ENCODE measurements around the gene MAP3K14. TPM values are rescaled to one million over a fixed set of nuclear protein-coding genes. Genes with fewer than 3 reads are reported as not detected.

The MAP3K14 gene
- 1 to 10 TPM; 6.5 to 9.9 TPM for total RNA-seq

DNA sequence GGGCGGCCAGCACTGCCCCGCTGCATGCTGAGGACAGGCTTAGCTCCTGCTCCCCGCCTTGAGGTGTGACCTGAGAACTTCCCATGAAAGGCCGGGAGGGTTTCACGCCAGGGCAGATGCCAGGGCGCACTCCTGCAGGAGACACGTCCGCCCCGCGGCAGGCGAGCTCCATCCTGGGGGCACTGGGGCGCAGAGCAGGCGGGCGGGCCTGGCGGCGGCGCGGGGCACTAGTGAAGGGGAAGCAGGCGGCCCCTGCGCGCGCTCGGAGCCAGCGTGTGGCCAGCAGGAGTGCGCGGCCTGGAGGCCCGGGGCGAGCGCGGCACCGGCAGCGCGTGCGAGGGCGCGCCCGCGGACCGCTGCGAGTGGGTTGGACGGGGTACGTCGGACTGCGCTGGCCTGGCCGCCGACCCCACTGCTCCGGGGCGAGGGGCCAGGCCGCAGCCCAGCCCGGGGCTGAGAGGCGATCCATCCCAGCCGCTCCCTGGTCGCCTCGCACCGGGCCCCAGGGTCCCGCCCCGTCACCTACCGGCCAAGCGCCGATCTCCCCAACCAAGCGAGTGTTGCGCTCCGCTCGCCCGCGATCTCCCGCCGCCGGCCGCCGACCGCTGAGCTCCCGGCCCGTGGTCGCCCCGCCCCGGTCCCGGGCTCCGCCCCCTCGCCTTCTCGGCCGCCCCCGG is at the start of gene MAP3K14:
MAP3K14 (minus strand) TSS at position 587 of the 677 bp plus-strand sequence. CDS start 26,275 bp downstream, outside the sequence.
- H3K27ac ChIP-seq: peak within 1 kb of the TSS; percentile 95 to 99 (median 97)
- H3K9me3 ChIP-seq: no peaks in the 10 kb centered on the region
- 0% methylated on average over 4 to 62 of the region's 83 CpGs for WGBS, 2 donors
- peak; percentile 82 to 98 (median 89) for TF ChIP-seq POLR2A (IDR thresholded peaks at IDR 0.05)
- TF ChIP-seq, protein P1, sequence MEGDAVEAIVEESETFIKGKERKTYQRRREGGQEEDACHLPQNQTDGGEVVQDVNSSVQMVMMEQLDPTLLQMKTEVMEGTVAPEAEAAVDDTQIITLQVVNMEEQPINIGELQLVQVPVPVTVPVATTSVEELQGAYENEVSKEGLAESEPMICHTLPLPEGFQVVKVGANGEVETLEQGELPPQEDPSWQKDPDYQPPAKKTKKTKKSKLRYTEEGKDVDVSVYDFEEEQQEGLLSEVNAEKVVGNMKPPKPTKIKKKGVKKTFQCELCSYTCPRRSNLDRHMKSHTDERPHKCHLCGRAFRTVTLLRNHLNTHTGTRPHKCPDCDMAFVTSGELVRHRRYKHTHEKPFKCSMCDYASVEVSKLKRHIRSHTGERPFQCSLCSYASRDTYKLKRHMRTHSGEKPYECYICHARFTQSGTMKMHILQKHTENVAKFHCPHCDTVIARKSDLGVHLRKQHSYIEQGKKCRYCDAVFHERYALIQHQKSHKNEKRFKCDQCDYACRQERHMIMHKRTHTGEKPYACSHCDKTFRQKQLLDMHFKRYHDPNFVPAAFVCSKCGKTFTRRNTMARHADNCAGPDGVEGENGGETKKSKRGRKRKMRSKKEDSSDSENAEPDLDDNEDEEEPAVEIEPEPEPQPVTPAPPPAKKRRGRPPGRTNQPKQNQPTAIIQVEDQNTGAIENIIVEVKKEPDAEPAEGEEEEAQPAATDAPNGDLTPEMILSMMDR (IDR thresholded peaks at IDR 0.05): peak in 2 of 7 experiments; percentile 30 to 32
- ATAC-seq: peak; percentile 36
- peaks cover 48% of the 10 kb centered on the region for H3K4me1 ChIP-seq
- H3K4me3 ChIP-seq: peak within 1 kb of the TSS; percentile 62 to 66
- no peaks in the 10 kb centered on the region for H3K36me3 ChIP-seq (replicated peaks in 1 of 2; ENCODE audit: insufficient read depth in 1 of 2, low read depth in 2 of 2)
- H3K27me3 ChIP-seq: no peaks in the 10 kb centered on the region
- peak; percentile 70 to 79 (median 76) for DNase-seq
- intact Hi-C loops (cut with DNase I): no loop called here

DNA sequence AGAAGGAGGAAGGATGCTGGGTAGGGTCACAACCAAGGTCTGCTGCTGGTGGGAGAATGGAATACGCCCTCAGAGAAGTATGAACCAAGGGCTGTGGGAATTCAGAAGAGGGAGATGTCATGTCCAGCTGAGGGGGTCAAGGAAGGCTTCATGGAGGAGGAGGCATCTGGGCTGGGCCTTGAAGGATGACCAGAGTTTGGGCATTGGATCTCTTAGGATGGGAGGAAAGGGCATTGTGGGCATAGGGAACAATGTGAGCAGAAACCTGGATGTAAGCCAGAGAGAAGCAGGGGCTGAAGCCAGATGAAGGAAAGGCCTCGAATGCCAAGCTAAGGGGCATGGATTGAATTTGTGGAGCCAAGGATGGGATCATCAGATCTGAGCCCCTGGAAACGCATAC is 49.2 kb upstream of the MAP3K14 start:
- Histone ChIP-seq H3K36me3 (replicated peaks in 1 of 2; ENCODE audit: insufficient read depth in 1 of 2, low read depth in 2 of 2) (no peaks in the 10 kb centered on the region), H3K27me3 (no peaks in the 10 kb centered on the region), H3K4me3 (no peak overlapping the region), H3K27ac (no peak overlapping the region), H3K9me3 (no peaks in the 10 kb centered on the region), H3K4me1 (peaks cover 1% of the 10 kb centered on the region)
- WGBS, 2 donors: 61 to 87% methylated on average over 3 of the region's 3 CpGs
- no peak for DNase-seq
- TF ChIP-seq, protein P1 (IDR thresholded peaks at IDR 0.05): no peak
- TF ChIP-seq POLR2A (IDR thresholded peaks at IDR 0.05): no peak
- ATAC-seq: no peak
- intact Hi-C loops (cut with DNase I): no loop called here

DNA sequence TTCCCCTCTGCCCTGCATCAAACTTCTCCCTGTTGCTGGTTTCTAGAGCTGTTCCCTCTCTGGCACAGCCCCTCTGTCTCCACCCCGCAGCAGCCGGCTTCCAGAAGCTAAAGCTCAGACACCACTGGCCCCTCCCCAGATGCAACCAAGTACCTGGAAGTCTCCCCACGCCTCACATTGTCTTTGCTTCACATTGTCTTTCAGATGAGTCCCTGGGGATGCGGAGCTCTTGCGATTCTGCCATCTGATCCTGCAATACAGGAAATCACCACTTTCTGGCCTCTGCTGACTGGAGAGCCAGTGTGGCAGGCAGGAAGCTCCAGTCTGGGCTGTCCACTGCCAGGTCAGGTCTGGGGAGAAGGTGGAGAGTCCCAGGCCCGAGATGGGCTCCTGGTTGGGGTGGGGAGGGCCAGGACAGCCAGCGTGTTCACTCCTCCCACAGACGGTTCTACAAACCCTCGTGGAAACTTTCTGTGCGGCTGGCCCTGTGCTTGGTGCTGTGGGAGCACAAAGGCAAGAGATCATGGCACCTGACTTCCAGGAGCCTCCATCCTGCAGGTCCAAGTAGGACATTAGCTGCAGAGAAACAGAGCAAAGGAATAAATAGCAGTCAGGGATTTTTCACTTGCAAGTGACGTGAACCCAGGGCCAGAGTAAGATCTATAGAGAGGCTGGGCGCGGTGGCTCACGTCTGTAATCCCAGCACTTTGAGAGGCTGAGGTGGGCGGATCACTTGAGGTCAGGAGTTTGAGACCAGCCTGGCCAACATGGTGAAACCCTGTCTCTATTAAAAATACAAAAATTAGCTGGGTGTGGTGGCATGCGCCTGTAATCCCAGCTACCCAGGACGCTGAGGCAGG is 47.9 kb upstream of the MAP3K14 start:
- DNase-seq (no peak), ATAC-seq (no peak)
- Histone ChIP-seq H3K9me3 (no peaks in the 10 kb centered on the region), H3K27me3 (no peaks in the 10 kb centered on the region), H3K4me1 (no peaks in the 10 kb centered on the region), H3K36me3 (replicated peaks in 1 of 2; ENCODE audit: insufficient read depth in 1 of 2, low read depth in 2 of 2) (no peaks in the 10 kb centered on the region), H3K4me3 (no peak overlapping the region), H3K27ac (no peak overlapping the region)
- TF ChIP-seq, protein P1 (IDR thresholded peaks at IDR 0.05): no peak
- no peak for TF ChIP-seq POLR2A (IDR thresholded peaks at IDR 0.05)
- WGBS, 2 donors: 73 to 74% methylated on average over 15 to 17 of the region's 17 CpGs
- intact Hi-C loops (cut with DNase I): no loop called here

DNA sequence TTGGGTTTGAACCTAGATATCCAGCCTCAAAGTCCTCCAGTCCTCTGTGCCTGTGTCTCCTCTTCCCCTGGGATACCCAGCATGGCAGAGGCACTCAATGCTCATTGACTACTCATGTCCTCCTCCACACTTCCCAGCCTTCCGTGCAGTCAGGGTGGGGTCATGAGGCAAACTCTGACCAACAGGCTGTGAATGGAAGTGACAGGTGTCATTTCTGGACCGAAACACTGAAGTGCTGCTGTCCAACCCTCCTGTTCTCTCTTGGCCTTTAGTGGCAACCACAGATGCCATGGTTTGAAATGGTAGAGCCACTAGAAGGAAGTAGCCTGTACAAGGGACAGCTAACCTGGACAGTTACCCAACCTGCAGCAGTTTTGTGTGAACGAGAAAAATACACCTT is 46.7 kb upstream of the MAP3K14 start:
- Histone ChIP-seq H3K4me3 (no peak overlapping the region), H3K27me3 (no peaks in the 10 kb centered on the region), H3K36me3 (replicated peaks in 1 of 2; ENCODE audit: insufficient read depth in 1 of 2, low read depth in 2 of 2) (no peaks in the 10 kb centered on the region), H3K4me1 (no peaks in the 10 kb centered on the region), H3K27ac (no peak overlapping the region), H3K9me3 (no peaks in the 10 kb centered on the region)
- no peak for TF ChIP-seq POLR2A (IDR thresholded peaks at IDR 0.05)
- TF ChIP-seq, protein P1 (IDR thresholded peaks at IDR 0.05): no peak
- intact Hi-C loops (cut with DNase I): no loop called here
- ATAC-seq (no peak), DNase-seq (no peak)
- WGBS, 2 donors: 51 to 70% methylated on average over 3 of the region's 3 CpGs
